H1 (cell line): Measurements from ENCODE around the gene FANCL. TPM values are rescaled to one million over a fixed set of nuclear protein-coding genes. Genes with fewer than 3 reads are reported as not detected.

Source experiments
- CTCF ChIA-PET: fragments of 300-600 bp; sonication (Branson Sonifier 250); formaldehyde crosslinking; loops from one replicate; lab custom pipeline; 2021; ENCODE audit not compliant: partially characterized antibody; lab: Charles Lee
- POLR2A ChIA-PET: fragments of 300-600 bp; sonication (Branson Sonifier 250); formaldehyde crosslinking; loops from one replicate; lab custom pipeline; 2021; ENCODE audit warnings: inconsistent platforms; ENCODE audit not compliant: partially characterized antibody; lab: Charles Lee
- DNase-seq, 2 experiments: peaks; one replicate each; pipeline versions ENCODE4 v3.0.0 to v3.0.0-alpha.2; 2010 to 2022; ENCODE audit warnings: low spot score in 2 of 2, low read depth in 1 of 2, mixed read lengths in 1 of 2
- FAIRE-seq: peaks from 2 replicates; lab custom pipeline; 2011; peaks lifted over from hg19 to GRCh38; lab: Jason Lieb, UNC
- H2AFZ ChIP-seq: 2 replicates; pipeline ENCODE4 v1.8.1; 2012; ENCODE audit warnings: low read length, inconsistent platforms
- H2AK5ac ChIP-seq: 2 replicates; pipeline ENCODE4 v1.6.1; 2013; ENCODE audit warnings: low read depth, low read length
- H2BK120ac ChIP-seq: replicated peaks from 2 replicates; pipeline ENCODE3; 2013; ENCODE audit warnings: low read depth, low read length, inconsistent platforms
- H2BK12ac ChIP-seq: 2 replicates; pipeline ENCODE4 v1.6.1; 2013; ENCODE audit warnings: low read depth, low read length
- H2BK15ac ChIP-seq: 2 replicates; pipeline ENCODE4 v1.6.1; 2013; ENCODE audit warnings: low read length
- H2BK20ac ChIP-seq: 2 replicates; pipeline ENCODE4 v1.6.1; 2013; ENCODE audit warnings: low read length
- H2BK5ac ChIP-seq: 2 replicates; pipeline ENCODE4 v1.6.1; 2013; ENCODE audit warnings: low read depth, low read length
- H3K14ac ChIP-seq: 2 replicates; pipeline ENCODE4 v1.6.1; 2013; ENCODE audit warnings: inconsistent platforms; ENCODE audit not compliant: insufficient read length
- H3K18ac ChIP-seq: 2 replicates; pipeline ENCODE4 v1.6.1; 2013; ENCODE audit warnings: low read length; ENCODE audit errors: extremely low read depth
- H3K23ac ChIP-seq: 2 replicates; pipeline ENCODE4 v1.6.1; 2013; ENCODE audit warnings: inconsistent platforms; ENCODE audit not compliant: insufficient read length
- H3K23me2 ChIP-seq: 2 replicates; pipeline ENCODE4 v1.6.1; 2013; ENCODE audit warnings: low read depth, low read length
- H3K27ac ChIP-seq: 2 replicates; pipeline ENCODE4 v1.6.1; 2011; ENCODE audit warnings: low read depth, low read length, inconsistent platforms
- H3K27me3 ChIP-seq, 4 experiments: replicated peaks in 1 of 4; 1 replicate in 1 of 4; 2 replicates in 3 of 4; pipeline versions ENCODE4 v1.6.1 to v1.8.1; 2011 to 2013; ENCODE audit warnings: low read length in 3 of 4, mild to moderate bottlenecking in 3 of 4, inconsistent platforms in 2 of 4, mixed read lengths in 2 of 4, moderate library complexity in 1 of 4; ENCODE audit not compliant: control insufficient read depth in 3 of 4, insufficient read depth in 3 of 4; ENCODE audit errors: extremely low read depth in 1 of 4
- H3K36me3 ChIP-seq, 4 experiments: 2 replicates each; pipeline versions ENCODE4 v1.6.1 to v1.8.1; 2011 to 2013; ENCODE audit warnings: mild to moderate bottlenecking in 4 of 4, low read length in 3 of 4, moderate library complexity in 2 of 4, control low read depth in 1 of 4, inconsistent platforms in 1 of 4; ENCODE audit not compliant: insufficient read depth in 4 of 4, control insufficient read depth in 2 of 4
- H3K4ac ChIP-seq: replicated peaks from 2 replicates; pipeline ENCODE3; 2013; ENCODE audit warnings: low read length, low read depth, mixed read lengths, inconsistent platforms; ENCODE audit not compliant: insufficient read length
- H3K4me1 ChIP-seq, 4 experiments: replicated peaks in 1 of 4; 1 replicate in 1 of 4; 2 replicates in 3 of 4; pipeline versions ENCODE4 v1.6.1 to v1.8.1; 2011 to 2013; ENCODE audit warnings: low read length in 3 of 4, inconsistent platforms in 2 of 4, mixed read lengths in 1 of 4; ENCODE audit not compliant: insufficient read depth in 4 of 4, control insufficient read depth in 3 of 4
- H3K4me2 ChIP-seq, 2 experiments: 2 replicates each; pipeline versions ENCODE4 v1.6.1 to v1.8.1; 2011 to 2013; ENCODE audit warnings: low read depth in 2 of 2, low read length in 2 of 2, control low read depth in 1 of 2, inconsistent platforms in 1 of 2, mild to moderate bottlenecking in 1 of 2; ENCODE audit not compliant: insufficient read depth in 1 of 2
- H3K4me3 ChIP-seq, 4 experiments: fragments of 200-600, 300-600 bp in 1 of 4; sonication (generic), shearing (Covaris generic), sonication (Bioruptor Twin) in 1 of 4; 2 replicates each; pipeline versions ENCODE4 v1.5.1 to v1.8.1; 2011 to 2016; ENCODE audit warnings: low read length in 4 of 4, low read depth in 3 of 4, control low read depth in 2 of 4, inconsistent platforms in 2 of 4, mild to moderate bottlenecking in 2 of 4, mixed read lengths in 1 of 4, moderate library complexity in 1 of 4; ENCODE audit not compliant: insufficient read depth in 2 of 4; ENCODE audit errors: extremely low read depth in 1 of 4
- H3K56ac ChIP-seq: replicated peaks from 2 replicates; pipeline ENCODE3; 2013; ENCODE audit warnings: low read depth, mild to moderate bottlenecking, mixed read lengths, low read length, inconsistent platforms; ENCODE audit not compliant: insufficient read length
- H3K79me1 ChIP-seq: 2 replicates; pipeline ENCODE4 v1.6.1; 2013; ENCODE audit warnings: low read depth, low read length, control low read depth
- H3K79me2 ChIP-seq, 2 experiments: 2 replicates each; pipeline versions ENCODE4 v1.6.1 to v1.8.1; 2012 to 2013; ENCODE audit warnings: low read length in 2 of 2, mild to moderate bottlenecking in 2 of 2, inconsistent platforms in 1 of 2; ENCODE audit not compliant: insufficient read depth in 2 of 2, control insufficient read depth in 1 of 2
- H3K9ac ChIP-seq, 4 experiments: replicated peaks in 1 of 4; 1 replicate in 1 of 4; 2 replicates in 3 of 4; pipeline versions ENCODE4 v1.6.1 to v1.8.1; 2011 to 2013; ENCODE audit warnings: low read depth in 3 of 4, low read length in 3 of 4, control low read depth in 2 of 4, mild to moderate bottlenecking in 2 of 4, moderate library complexity in 2 of 4, inconsistent platforms in 1 of 4; ENCODE audit errors: extremely low read depth in 1 of 4
- H3K9me3 ChIP-seq, 2 experiments: 2 replicates each; pipeline versions ENCODE4 v1.6.1 to v1.8.1; 2012 to 2013; ENCODE audit warnings: mild to moderate bottlenecking in 2 of 2, moderate library complexity in 2 of 2, control low read depth in 1 of 2, inconsistent platforms in 1 of 2, low read depth in 1 of 2, low read length in 1 of 2, mixed read lengths in 1 of 2; ENCODE audit not compliant: insufficient read depth in 2 of 2
- H4K20me1 ChIP-seq, 2 experiments: replicated peaks in 1 of 2; 2 replicates each; pipeline versions ENCODE3 to v1.8.1; 2011 to 2013; ENCODE audit warnings: inconsistent platforms in 2 of 2, low read length in 2 of 2, mild to moderate bottlenecking in 1 of 2; ENCODE audit not compliant: insufficient read depth in 2 of 2, control insufficient read depth in 1 of 2
- H4K5ac ChIP-seq: 2 replicates; pipeline ENCODE4 v1.6.1; 2013; ENCODE audit warnings: low read length, low read depth, mixed read lengths, inconsistent platforms; ENCODE audit not compliant: insufficient read length
- H4K8ac ChIP-seq: 2 replicates; pipeline ENCODE4 v1.8.0; 2013; ENCODE audit warnings: mild to moderate bottlenecking, moderate library complexity, low read length, inconsistent platforms; ENCODE audit not compliant: insufficient read depth; ENCODE audit errors: extremely low read depth
- H4K91ac ChIP-seq: replicated peaks from 2 replicates; pipeline ENCODE3; 2013; ENCODE audit warnings: low read length, mixed read lengths, inconsistent platforms; ENCODE audit not compliant: insufficient read length
- BCL11A ChIP-seq, 2 experiments: IDR thresholded peaks; one replicate each; pipeline ENCODE4 v1.6.1; 2011; ENCODE audit warnings: low read depth in 2 of 2, low read length in 2 of 2, mild to moderate bottlenecking in 2 of 2
- CBX8 ChIP-seq: fragments of 300-800, 300-1000 bp; sonication (generic); IDR thresholded peaks from 2 replicates; pipeline ENCODE4 v1.7.1; 2016; ENCODE audit warnings: low read depth, low read length, borderline replicate concordance
- KDM1A ChIP-seq: fragments of 200-600, 300-600 bp; sonication (generic); IDR thresholded peaks from 2 replicates; pipeline ENCODE4 v1.7.1; 2016; ENCODE audit warnings: mild to moderate bottlenecking, low read length, borderline replicate concordance
- SP2 ChIP-seq: IDR thresholded peaks from 2 replicates; pipeline ENCODE4 v1.6.1; 2012; ENCODE audit warnings: mild to moderate bottlenecking, low read length, inconsistent platforms
- WGBS, 2 experiments: shearing (Covaris generic) in 1 of 2; methylation state at CpG; one replicate each; pipeline versions ENCODE4 v1.1.6 to v1.1.7; 2013 to 2015; ENCODE audit warnings: low lambda C conversion rate in 2 of 2, mixed read lengths in 2 of 2, inconsistent platforms in 1 of 2, low coverage in 1 of 2, missing lambda C conversion rate in 1 of 2; ENCODE audit not compliant: insufficient replicate concordance in 2 of 2, insufficient coverage in 1 of 2, insufficient read length in 1 of 2; ENCODE audit errors: extremely low coverage in 1 of 2, missing lambda C conversion rate in 1 of 2; 5-methylcytosine and 5-hydroxymethylcytosine counted together
- polyA plus RNA-seq, 7 experiments: library from polyadenylated mRNA; depleted of rRNA in 3 of 7; stranded (reverse) in 5 of 7; unstranded in 2 of 7; fragments of >200 nt in 5 of 7; fragments of 200-250 nt in 2 of 7; gene quantifications; 1 replicate in 5 of 7; 2 replicates in 1 of 7; 4 replicates in 1 of 7; pipeline versions ENCODE4 v1.2.1 to v1.2.3, GENCODE V29; 2011 to 2013; ENCODE audit warnings: missing spikeins in 2 of 7, mixed read lengths in 2 of 7
- total RNA-seq: library from RNA; stranded (reverse); fragmentation: NEBNext Ultra II Directional; extraction: Animal tissue kit (Norgen Biotek cat#: 25700); gene quantifications from 2 replicates; pipeline ENCODE4 v1.2.1, GENCODE V29; 2021

FANCL gene
- total and polyA plus RNA-seq, 2 of the 8 experiments (the other 6 are each of a cell fraction or from before 2014, with no cell fraction given), result 38.7 to 55.9 TPM

- Histone ChIP-seq H2BK20ac (no peak overlapping the region), H3K9me3 (no peaks in the 10 kb centered on the region), H3K4me1 (no peaks in the 10 kb centered on the region), H3K4me2 (no peak overlapping the region), H3K56ac (no peak overlapping the region), H4K91ac (no peak overlapping the region), H3K79me1 (no peaks in the 10 kb centered on the region), H2AFZ (no peak overlapping the region), H3K27ac (no peak overlapping the region), H2BK5ac (no peak overlapping the region), H2AK5ac (no peak overlapping the region), H3K23me2 (no peaks in the 10 kb centered on the region), H3K14ac (no peak overlapping the region), H4K20me1 (no peaks in the 10 kb centered on the region), H3K27me3 (no peaks in the 10 kb centered on the region), H3K79me2 (no peaks in the 10 kb centered on the region), H3K4me3 (no peak overlapping the region), H4K8ac (no peak overlapping the region), H3K9ac (no peak overlapping the region), H4K5ac (no peak overlapping the region), H2BK15ac (no peak overlapping the region), H3K4ac (no peak overlapping the region), H3K18ac (no peak overlapping the region), H2BK12ac (no peak overlapping the region), H3K23ac (no peak overlapping the region), H3K36me3 (peaks cover 0 to 2% (median 0%) of the 10 kb centered on the region in 4 experiments; a peak in 2 of 8 replicates), H2BK120ac (no peak overlapping the region)
- POLR2A ChIA-PET, result no interaction called here
- WGBS, 2 experiments, result 79% methylated on average over 2 of the region's 2 CpGs; no CpG with 5 or more reads in 1 of the 2 experiments
- FAIRE-seq (no peak), DNase-seq (no peak)
- CTCF ChIA-PET, result no interaction called here
- no peak for TF ChIP-seq SP2
- TF ChIP-seq BCL11A (IDR thresholded peaks at IDR 0.05; ENCODE audit: low read depth in 2 of 2, low read length in 2 of 2), result no peak
- TF ChIP-seq KDM1A, result no peak
- TF ChIP-seq CBX8, result no peak
Observed at GRCh38 chr2:58135861-58136260, 105.3 kb downstream of the FANCL start.
